Stimulated activated CD8-positive, alpha-beta memory T cell treated with anti-CD3 and anti-CD28 coated beads, Interleukin-15, amount 100 ng/mL, for 1 hour (primary cell): ENCODE measurements around the gene CPEB2.
"Not testable (repeated sequence)": the region's sequence is repeated elsewhere in the genome, so short reads cannot be mapped to it uniquely, and the experiment has no call there.

Source experiments
- DNase-seq: peaks from one replicate; pipeline ENCODE4 v3.0.0-alpha.2; 2020; ENCODE audit warnings: low read depth

CPEB2 gene

DNA sequence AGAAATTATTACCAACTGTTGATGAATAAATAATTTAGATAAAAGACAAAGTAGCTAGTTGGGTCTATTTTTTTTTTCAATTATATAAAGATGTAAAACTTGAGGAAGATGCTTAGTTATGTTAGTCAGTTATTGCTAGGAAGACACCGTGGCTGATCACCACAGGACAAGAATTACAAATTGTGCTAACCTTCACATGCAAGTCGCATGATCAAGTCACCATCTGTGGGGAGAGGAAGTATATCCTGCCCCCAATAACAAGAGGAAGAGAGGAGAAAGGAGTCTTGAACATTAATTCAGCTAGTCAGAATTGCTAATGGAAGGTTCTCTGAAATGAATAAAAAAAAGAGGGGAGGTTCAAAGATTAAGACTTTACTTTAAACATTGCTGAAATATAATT is 52.3 kb downstream of the CPEB2 start:
- no peak for DNase-seq

DNA sequence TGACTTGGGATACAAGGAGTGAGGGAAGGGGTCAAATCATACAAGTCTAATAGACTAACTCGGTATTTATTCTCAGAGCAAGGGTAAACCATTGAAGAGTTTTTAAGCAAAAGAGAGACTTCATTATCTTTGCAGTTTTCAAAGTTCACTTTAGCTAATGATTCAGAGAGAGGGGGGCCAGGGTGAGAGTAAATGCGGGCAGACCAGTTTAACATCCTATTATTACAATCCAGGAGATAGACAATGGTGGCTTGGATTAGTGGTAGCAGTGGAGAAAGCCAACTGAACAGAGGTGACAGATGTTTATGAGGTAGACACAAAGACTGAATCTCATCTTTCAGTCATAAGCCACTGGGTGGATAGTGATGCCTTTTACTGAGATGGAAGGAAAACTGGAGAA is 57.9 kb downstream of the CPEB2 start:
- DNase-seq = no peak

DNA sequence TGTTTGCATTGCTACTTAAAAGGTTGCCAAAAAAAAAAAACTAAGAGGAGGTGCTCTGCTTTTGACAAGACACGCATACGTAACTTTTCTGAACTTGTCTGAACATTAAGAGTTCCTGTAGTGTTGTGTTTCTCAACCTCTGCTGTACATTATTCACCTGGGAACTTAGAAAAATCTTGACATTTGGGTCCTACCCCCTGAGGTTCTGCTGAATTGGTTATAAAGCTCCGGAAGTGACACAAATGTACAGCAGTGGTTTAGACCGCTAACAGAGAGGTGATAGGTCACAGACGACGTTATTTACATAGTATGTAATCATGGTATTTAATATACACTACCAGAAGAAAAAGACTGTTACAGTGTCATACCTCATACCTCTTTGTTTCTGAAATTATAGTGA is 61.1 kb downstream of the CPEB2 start:
- DNase-seq = no peak

DNA sequence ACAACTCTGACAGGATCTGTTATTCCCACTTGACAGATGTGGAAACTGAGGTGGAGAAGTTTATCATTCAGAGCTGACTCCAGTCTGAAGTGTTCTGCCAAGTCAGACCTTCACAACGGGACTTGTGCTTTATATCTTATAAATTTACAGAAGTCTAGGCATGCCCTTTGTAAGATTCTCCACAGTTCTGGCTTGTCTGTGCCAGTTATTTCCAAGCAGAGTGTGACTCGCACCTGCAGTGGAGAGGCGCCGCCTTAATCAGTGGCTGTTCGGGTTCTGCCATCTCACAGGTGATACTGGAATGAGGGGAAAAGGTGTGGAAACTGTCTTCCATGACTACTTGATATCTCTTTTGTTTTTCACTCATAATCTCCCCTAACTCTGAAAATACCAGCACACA is 63.2 kb downstream of the CPEB2 start:
- no peak for DNase-seq

DNA sequence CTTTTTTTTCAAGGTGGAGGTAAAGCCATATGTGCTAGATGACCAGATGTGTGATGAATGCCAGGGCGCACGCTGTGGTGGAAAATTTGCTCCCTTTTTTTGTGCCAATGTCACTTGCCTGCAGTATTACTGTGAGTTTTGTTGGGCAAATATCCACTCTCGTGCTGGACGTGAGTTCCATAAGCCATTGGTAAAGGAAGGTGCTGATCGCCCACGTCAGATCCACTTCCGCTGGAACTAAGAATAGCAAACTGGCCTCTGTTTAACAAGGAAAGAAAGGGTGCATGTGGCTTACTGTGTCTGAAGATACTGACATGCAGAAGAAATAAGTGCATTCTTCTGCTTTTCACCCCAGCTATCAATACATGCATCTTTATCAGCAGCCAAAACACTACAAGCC is 63.9 kb downstream of the CPEB2 start:
- no peak for DNase-seq

DNA sequence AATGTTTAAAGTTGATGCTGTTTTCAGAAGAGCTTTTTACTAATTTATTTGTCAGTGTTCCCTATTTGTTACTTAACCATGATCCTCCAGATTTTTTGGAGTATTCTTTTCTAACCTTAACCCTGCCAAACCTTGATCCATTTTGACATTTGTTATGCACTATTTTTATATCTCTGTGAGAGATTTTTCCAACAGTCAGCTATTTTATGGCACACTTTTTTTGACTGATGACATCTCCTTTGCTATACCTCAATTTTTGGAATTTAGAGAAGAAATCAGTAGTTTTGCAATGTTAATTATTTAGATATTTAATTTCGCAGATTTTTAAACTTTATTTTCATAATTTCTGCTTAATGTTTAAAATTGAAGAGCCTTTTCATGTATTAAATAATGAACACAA is 66.0 kb downstream of the CPEB2 start:
- DNase-seq = no peak

DNA sequence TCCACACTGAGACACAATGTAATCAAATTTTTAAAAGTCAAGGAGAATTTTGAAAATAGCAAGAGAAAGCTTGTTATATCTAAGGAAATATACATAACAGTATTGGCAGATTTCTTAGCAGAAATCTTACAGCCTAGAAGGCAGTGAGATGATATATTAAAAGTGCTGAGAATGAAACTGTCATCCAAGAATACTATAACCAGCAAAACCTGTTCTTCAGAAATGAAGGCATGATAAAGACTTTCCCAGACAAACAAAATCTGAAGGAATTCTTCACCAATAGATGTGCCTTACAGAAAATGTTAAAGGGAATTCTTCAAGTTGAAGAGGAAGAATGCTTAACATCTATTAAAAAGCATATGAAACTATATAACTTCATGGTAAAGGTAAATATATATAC is 73.6 kb downstream of the CPEB2 start:
- no peak for DNase-seq

DNA sequence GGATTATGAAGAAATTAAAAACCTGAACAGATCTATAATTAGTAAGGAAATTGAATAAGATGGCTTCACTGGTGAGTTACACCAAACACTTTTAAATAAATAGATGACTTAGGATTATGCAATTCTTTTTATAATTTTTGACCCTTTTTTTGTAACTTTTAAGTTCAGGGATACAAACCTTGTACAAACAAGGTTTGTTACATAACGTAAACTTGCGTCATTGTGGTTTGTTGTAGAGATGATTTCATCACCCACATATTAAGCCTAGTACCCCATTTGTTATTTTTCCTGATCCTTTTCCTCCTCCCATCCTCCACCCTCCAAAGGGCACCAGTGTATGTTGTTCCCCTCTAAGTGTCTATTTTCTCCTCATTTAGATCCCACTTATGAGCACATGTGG is 75.7 kb downstream of the CPEB2 start:
- DNase-seq = no peak

DNA sequence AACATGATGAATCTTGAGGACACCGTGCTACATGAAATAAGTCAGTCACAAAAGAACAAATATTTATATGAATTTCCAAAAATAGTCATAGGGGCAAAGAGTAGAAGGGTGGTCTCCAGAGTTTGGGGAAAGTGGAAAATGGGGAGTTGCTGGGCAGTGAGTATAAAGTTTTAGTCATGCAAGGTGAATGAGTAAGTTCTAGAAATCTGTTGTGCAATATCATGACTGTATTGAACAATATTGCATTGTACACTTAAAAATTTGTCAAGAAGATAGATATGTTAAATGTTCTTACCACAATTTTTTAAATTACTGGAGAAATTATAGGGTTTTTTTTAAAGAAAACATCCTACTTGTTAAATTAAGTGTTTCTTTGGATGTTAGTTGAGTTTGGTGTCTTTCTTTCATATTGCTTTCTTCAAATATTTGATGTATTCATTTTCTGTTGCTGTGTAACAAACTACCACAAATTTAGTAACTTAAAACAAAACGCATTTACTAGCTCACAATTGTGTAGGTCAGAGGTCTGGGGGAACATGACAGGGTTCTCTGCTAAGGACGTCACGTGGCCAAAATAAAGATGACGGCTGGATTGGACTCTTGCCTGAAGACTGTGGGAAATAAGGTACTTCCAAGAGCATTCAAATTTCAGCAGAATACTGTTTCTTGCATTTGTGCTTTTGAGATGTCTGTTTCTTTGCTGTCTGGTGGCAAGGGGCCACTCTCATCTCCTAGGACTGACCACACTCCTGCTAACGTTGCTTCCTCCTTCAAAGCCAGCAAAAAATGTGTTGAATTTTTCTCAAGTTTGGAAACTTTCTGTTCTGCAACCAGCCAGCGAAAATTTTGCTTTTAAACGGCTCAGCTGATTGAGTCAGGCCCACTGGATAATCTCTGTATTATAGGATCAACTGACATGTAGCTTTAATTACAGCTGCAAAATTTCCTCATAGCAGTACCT is 76.7 kb downstream of the CPEB2 start:
- no peak for DNase-seq

DNA sequence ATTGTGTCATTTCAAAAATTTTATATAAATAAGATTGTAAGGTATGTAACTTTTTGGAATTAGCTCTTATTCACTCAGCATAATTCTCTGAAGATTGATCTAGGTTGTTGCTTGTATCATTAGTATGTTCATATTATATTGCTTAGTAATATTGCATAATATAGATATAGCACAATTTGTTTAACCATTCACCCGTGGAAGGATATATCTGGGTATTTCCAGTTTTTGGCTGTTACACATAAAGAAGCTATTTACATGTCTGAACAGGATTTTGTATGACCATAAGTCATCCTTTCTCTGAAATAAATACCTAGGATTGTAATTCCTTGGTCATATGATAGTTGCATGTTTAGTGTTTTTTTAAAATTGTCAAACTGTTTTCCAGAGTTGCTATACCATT is 82.5 kb downstream of the CPEB2 start:
- no peak for DNase-seq

DNA sequence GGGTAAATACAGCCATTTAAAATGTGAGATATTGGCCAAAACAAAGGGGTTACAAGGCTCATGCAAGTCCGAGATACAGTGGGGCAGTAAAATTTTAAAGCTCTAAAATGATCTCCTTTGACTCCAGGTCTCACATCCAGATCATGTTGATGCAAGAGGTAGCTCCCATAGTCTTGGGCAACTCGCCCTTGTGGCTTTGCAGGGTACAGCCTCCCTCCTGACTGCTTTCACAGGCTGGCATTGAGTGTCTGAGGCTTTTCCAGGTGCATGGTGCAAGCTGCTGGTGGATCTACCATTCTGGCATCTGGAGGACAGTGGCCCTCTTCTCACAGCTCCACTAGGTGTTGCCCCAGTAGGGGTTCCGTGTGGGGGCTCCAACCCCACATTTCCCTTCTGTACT is 83.5 kb downstream of the CPEB2 start:
- DNase-seq = not testable (repeated sequence)

DNA sequence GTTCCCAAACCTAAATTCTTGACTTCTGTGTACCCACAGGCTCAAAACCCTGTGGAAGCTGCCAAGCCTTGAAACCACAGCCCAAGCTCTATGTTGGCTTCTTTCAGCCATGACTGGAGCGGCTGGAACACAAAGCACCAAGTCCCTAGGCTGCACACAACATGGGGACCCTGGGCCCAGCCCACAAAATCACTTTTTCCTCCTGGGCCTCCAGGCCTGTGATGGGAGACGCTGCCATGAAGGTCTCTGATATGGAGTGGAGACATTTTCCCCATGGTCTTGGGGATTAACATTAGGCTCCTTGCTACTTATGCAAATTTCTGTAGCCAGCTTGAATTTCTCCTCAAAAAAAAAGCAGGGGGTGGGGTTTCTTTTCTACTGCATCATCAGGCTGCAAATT is 84.0 kb downstream of the CPEB2 start:
- not testable (repeated sequence) for DNase-seq

DNA sequence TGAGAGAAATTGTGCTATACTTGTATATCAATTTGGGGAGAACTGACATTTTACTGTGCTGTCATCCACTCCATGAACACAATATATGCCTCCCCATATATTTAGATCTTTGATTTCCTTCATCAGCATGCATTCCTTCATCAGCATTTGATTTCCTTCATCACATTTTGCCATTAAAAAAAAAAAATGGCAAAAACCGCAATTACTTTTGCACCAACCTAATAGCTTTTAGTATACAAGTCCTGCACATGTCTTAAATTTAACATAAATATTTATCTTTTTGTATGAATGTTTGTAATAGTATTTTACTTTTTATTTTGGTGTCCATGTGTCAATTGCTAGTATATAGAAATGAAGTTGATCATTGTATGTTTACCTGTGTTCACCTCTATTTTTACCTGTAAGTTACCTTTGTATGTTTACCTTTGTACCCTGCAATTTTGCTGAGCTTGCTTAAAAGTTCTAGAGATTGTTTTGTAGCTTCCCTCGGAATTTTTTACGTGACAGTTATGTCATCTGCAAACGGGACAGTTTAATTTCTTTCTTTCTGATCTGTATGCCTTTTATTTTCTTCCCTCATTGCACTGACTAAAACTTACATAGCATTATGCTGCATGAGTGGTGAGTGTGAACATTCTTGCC is 86.2 kb downstream of the CPEB2 start:
- DNase-seq = no peak

DNA sequence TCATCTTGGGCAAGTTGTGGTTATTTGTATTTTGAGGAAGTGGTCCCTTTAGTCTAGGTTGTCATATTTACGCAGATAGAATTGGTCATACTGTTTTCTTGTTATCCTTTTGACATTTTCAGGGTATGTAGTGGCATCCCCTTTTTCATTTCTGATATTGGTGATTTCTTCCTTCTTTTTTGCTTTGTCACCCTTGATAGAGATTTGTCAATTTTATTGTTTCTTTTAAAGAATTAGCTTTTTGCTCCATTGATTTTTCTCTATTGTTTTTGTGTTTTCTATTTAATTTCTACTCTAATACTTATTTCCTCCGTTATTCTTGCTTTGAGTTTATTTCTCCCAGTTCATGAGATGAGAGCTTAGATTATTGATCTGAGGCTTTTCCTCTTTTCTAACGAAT is 87.7 kb downstream of the CPEB2 start:
- DNase-seq = no peak

DNA sequence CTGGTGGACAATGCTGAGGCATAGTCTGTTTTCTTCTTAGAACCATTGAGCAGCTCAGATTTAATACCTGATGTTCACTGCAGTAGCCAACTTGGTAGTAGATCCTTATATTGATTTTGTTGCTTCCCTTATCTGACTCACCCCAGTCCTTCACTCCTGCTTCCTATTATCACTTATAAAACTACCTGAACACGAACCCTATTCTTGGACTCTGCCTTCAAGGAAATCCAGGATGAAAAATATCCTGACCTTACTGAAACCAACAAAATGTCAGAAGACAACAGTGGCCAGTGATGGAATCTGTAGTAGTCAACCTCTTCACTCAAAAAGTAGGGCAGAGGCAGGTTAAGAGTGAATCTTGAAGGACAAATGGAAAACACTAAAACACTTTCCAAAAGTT is 98.1 kb downstream of the CPEB2 start:
- no peak for DNase-seq

DNA sequence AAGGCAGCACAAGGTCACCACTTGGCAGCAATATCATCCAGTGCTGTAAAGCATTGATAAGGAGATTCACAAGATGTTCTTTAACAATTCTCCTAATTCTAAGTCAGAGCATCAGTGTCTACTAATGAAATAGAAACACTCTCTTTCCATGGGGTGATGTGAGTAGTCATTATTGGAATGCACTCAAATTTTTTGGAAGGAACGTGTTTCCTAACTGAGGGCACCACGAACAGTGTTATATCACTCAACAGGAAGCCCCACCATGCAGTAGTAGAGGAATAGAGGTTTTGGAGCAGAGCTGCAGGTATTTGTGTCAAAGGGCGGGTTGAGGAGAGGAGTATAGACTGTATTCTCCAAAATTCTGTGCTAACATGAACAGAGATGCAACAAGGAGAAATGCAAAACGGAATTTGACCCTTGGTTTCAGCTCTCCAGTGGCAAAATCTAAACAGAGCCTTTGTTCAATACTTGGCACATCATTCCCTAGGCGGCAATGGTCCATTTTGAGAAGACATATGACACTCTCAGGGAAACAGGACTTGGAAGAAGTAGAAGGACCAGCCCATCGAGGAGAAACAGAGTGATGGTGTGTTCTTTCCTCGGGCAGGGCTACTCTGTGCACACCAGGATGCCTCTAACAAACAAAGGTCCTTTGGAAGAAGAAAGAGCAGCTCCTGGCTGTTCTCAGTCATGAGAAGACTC is 98.9 kb downstream of the CPEB2 start:
- no peak for DNase-seq

DNA sequence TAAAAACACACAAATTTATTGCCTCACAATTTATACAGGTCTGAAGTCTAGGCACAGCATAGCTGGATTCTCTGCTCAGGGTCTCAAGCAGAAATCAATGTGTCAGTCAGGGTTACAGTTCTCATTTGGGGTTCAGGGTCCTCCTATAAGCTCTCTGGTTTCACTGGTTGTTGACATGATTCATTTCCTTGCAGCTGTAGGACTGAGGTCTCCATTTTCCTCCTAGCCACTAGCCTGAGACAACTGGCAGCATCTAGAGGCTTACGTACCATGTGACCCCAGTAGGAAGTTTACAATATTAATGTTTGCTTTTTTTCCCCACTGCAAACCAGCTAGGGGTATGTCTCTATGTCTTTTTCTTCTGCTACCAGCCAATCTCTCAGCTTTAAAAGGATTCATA is 102.5 kb downstream of the CPEB2 start:
- no peak for DNase-seq

DNA sequence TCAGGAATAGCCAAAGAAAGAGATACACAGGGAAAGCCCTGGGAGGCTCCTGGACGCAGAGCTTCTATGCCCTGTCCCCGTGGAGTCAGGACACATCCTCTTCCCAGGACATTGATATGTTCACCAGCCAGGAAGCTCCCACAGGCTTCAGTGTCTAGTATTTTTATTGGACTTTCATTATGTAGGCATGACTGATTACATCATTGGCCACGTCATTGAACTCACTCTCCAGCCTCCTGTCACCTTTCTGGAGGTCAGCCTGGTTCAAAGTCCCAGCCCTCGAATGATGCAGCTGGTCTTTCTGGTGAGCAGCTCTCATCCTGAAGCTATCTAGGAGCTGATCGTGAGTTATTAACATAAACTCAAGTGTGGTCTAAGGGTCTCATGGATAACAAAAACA is 104.1 kb downstream of the CPEB2 start:
- DNase-seq = no peak

DNA sequence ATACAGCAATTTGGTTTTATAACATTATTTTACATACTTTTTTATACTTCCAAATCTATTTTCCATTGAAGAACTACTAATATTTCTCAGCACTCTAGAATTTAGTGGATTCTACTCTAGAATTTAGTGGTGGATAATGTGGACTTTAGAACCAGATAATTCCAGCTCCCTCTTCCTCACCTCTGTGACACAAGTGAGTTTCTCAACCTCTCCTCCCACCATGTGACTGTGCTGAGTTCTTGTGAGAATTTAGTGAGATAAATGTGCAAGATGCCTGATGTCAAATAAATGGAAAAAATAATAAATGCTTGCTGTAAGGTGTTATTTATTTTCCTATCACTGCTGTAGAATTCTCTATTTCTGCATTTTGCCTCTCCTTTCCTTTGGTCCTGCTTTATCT is 107.3 kb downstream of the CPEB2 start:
- DNase-seq = no peak

DNA sequence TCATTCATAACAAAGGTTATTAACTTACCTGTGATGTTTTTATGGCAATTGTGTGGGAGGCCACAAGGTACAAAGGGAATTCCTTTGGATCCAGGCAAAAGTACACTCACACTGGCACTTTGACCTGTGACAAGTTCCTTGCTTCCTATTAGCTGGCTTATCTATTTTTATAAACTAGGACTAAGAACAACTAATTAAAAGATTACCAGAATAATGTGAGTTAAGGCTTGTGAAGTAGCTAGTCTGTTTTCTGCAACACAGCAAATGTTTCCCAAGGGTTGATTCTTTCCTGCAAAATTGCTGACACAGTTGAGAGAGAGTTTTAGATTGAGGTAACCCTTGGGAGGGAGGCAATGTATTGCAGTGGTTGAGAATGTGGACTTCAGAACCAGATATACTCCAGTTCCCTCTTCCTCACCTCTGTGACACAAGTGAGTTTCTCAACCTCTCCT is 107.9 kb downstream of the CPEB2 start:
- DNase-seq = no peak

DNA sequence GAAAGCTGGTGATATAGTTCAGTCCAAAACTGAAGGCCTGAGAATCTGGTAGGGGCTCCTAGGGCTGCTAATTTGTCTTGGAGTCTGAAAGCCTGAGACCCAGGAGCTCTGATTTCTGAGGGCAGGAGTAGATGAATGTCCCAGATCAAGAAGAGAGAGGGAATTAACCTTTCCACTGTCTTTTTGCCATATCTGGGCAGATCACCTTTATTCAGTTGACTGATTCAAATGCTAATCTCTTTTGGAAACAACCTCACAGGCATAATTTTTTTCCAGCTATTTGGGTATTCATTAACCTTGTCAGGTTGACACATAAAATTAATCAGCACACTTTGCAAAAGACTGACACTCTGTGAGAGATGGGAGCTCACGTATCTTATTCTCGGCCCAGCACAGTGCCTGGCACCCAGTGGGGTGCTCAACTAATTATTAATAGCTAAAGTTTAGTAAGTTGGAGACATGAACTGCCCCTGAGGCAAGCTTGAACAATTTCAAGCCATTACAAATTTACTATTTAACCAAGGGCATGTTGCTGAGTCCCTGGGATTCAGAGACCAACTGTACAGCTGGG is 114.3 kb downstream of the CPEB2 start:
- no peak for DNase-seq

DNA sequence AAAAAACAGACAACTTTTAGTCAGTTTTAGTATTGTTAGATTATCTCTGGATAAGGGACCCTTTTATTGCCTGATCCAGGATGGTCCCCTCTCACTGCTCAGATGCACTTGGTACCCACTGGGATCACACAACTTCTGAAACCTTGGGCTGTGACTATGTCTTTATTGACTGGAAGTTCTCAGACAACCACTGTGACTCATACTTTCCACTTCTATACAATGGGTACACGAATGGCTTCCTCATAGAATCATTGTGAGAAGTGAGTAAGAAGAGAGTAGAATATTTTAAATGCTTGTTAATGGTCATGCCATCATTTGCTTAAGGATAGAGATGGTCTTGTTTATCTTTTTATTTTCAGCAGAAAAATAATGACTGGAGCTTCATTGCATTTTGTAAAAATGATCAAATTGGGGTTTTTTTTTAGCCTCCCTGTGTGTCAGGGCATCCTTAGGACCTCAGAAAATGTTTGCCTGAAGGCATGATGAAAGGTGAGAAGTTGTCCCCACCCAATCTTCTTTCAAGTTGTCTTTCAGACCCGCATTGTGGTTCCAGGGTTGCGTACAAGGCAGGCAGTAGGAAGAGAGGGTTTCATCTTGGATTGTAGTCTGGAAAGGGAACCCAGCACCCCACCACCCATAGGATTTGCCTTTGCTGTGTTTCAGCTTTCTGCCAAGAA is 115.1 kb downstream of the CPEB2 start:
- DNase-seq = no peak
